Upper lobe of left lung (tissue), 6 donors: ENCODE data around the gene MLF1. TPM values are rescaled to one million over a fixed set of nuclear protein-coding genes. Genes with fewer than 3 reads are reported as not detected.

Source experiments
- ATAC-seq, 2 donors: fragments of 200-7000 bp; cut with Tn5 transposase; one replicate each; pipeline ENCODE4 v1.9.1; 2022; ENCODE audit warnings: mild to moderate bottlenecking in 2 of 2, moderate library complexity in 2 of 2; ENCODE audit not compliant: low FRiP score in 2 of 2
- DNase-seq, 2 donors: peaks; one replicate each; pipeline ENCODE4 v3.0.0-alpha.2; 2019 to 2020
- H3K27ac ChIP-seq, 4 donors: fragments of 200-600 bp; sonication (generic); one replicate each; pipeline ENCODE4 v1.5.1; 2016 to 2019
- H3K27me3 ChIP-seq, 4 donors: fragments of 200-600 bp; sonication (generic); one replicate each; pipeline ENCODE4 v1.5.1; 2017 to 2019
- H3K36me3 ChIP-seq, 4 donors: fragments of 200-600 bp; sonication (generic); one replicate each; pipeline ENCODE4 v1.5.1; 2016 to 2019
- H3K4me1 ChIP-seq, 4 donors: fragments of 200-600 bp; sonication (generic); one replicate each; pipeline ENCODE4 v1.5.1; 2018 to 2019
- H3K4me3 ChIP-seq, 4 donors: fragments of 200-600 bp; sonication (generic); one replicate each; pipeline ENCODE4 v1.5.1; 2017 to 2019; ENCODE audit warnings: mild to moderate bottlenecking in 2 of 4, moderate library complexity in 1 of 4
- H3K9me3 ChIP-seq, 4 donors: fragments of 200-600 bp; sonication (generic); one replicate each; pipeline ENCODE4 v1.5.1; 2018 to 2019
- CTCF ChIP-seq, 6 experiments: fragments of 450-650 bp in 4 of 6; fragments of 200-600 bp in 2 of 6; sonication (generic) in 2 of 6; IDR thresholded peaks; one replicate each; pipeline ENCODE4 v1.5.1; 2016 to 2019; ENCODE audit warnings: antibody characterized with exemption in 6 of 6
- EP300 ChIP-seq, 4 donors: sonication (generic); formaldehyde crosslinking; IDR thresholded peaks; one replicate each; pipeline ENCODE4 v1.5.1; 2017; ENCODE audit warnings: antibody characterized with exemption in 4 of 4, control low read depth in 2 of 4
- POLR2A ChIP-seq, 4 donors: fragments of 450-650 bp; IDR thresholded peaks; one replicate each; pipeline ENCODE4 v1.5.1; 2016 to 2017; ENCODE audit warnings: antibody characterized with exemption in 4 of 4, mild to moderate bottlenecking in 2 of 4
- POLR2AphosphoS5 ChIP-seq, 2 donors: sonication (generic); formaldehyde crosslinking; IDR thresholded peaks; one replicate each; pipeline ENCODE4 v1.5.1; 2017; ENCODE audit warnings: antibody characterized with exemption in 2 of 2
- WGBS, 2 donors: methylation state at CpG; one replicate each; pipeline ENCODE4 v1.1.5; 2017 to 2018; 5-methylcytosine and 5-hydroxymethylcytosine counted together
- total RNA-seq, 6 donors: library from RNA; depleted of rRNA in 4 of 6; stranded (reverse); fragments of >200 nt in 4 of 6; gene quantifications; one replicate each; pipeline versions ENCODE4 v1.1.0 to v1.2.1, GENCODE V29; 2016 to 2021
- donor health status: DM: no; HTN: no; CAD: no; lungs with moderate emphysema.
- donor health status: DM: no; HTN: yes; CAD: no; lungs with severe emphysema.

MLF1 gene
- total RNA-seq, 6 donors from 2014 or later = 2.1 to 24.0 (median 9.7) TPM

GRCh38 chr3:158532099-158532734, 38.8 kb upstream of the MLF1 start:
- TF ChIP-seq POLR2A (IDR thresholded peaks at IDR 0.05) (no peak), EP300 (IDR thresholded peaks at IDR 0.05) (no peak), CTCF (IDR thresholded peaks at IDR 0.05) (peak in 5 of 6 experiments; percentile 9 to 35 (median 27))
- H3K27ac ChIP-seq = no peak overlapping the region
- DNase-seq (no peak), ATAC-seq (no peak)
- no peaks in the 10 kb centered on the region for H3K9me3 ChIP-seq
- H3K4me3 ChIP-seq = no peak overlapping the region
- no peaks in the 10 kb centered on the region for H3K36me3 ChIP-seq
- peaks cover 0 to 5% (median 0%) of the 10 kb centered on the region in 4 donors for H3K4me1 ChIP-seq
- no peaks in the 10 kb centered on the region for H3K27me3 ChIP-seq

- H3K27ac ChIP-seq = no peak overlapping the region
Observed at GRCh38 chr3:158535918-158536317, 35.1 kb upstream of the MLF1 start.

GRCh38 chr3:158539414-158540014, 31.5 kb upstream of the MLF1 start:
- WGBS, 2 donors = 81 to 83% methylated on average over 3 of the region's 3 CpGs
- Histone ChIP-seq H3K27ac (no peak overlapping the region), H3K4me1 (no peaks in the 10 kb centered on the region), H3K9me3 (no peaks in the 10 kb centered on the region), H3K27me3 (no peaks in the 10 kb centered on the region), H3K36me3 (peaks cover 0 to 13% (median 0%) of the 10 kb centered on the region in 4 donors), H3K4me3 (no peak overlapping the region)
- peak in 1 of 2 donors; percentile 49 for ATAC-seq
- DNase-seq = no peak
- no peak for TF ChIP-seq POLR2AphosphoS5 (IDR thresholded peaks at IDR 0.05)
- peak in 4 of 6 experiments; percentile 37 to 45 (median 38) for TF ChIP-seq CTCF (IDR thresholded peaks at IDR 0.05)
- TF ChIP-seq POLR2A (IDR thresholded peaks at IDR 0.05) = no peak
- no peak for TF ChIP-seq EP300 (IDR thresholded peaks at IDR 0.05)

More at GRCh38 chr3:158535918-158536317, 35.1 kb upstream of the MLF1 start:
- 80 to 92% methylated on average over 2 of the region's 2 CpGs for WGBS, 2 donors
- Histone ChIP-seq H3K36me3 (no peaks in the 10 kb centered on the region), H3K4me1 (peaks cover 0 to 5% (median 0%) of the 10 kb centered on the region in 4 donors), H3K9me3 (no peaks in the 10 kb centered on the region), H3K27me3 (no peaks in the 10 kb centered on the region), H3K4me3 (no peak overlapping the region)
- DNase-seq (no peak), ATAC-seq (no peak)
- no peak for TF ChIP-seq POLR2AphosphoS5 (IDR thresholded peaks at IDR 0.05)
- no peak for TF ChIP-seq POLR2A (IDR thresholded peaks at IDR 0.05)
- no peak for TF ChIP-seq EP300 (IDR thresholded peaks at IDR 0.05)
- TF ChIP-seq CTCF (IDR thresholded peaks at IDR 0.05) = no peak

- Histone ChIP-seq H3K36me3 (peaks cover 0 to 13% (median 0%) of the 10 kb centered on the region in 4 donors), H3K27ac (no peak overlapping the region), H3K4me1 (no peaks in the 10 kb centered on the region), H3K9me3 (no peaks in the 10 kb centered on the region), H3K27me3 (no peaks in the 10 kb centered on the region), H3K4me3 (no peak overlapping the region)
- 92 to 100% methylated on average over 1 of the region's 1 CpG for WGBS, 2 donors
- no peak for ATAC-seq
- TF ChIP-seq EP300 (IDR thresholded peaks at IDR 0.05) (no peak), POLR2A (IDR thresholded peaks at IDR 0.05) (no peak), POLR2AphosphoS5 (IDR thresholded peaks at IDR 0.05) (no peak), CTCF (IDR thresholded peaks at IDR 0.05) (no peak)
- no peak for DNase-seq
Observed at GRCh38 chr3:158540066-158540465, 30.9 kb upstream of the MLF1 start.
